Measurements from ENCODE around the gene TXNRD2.

DNA sequence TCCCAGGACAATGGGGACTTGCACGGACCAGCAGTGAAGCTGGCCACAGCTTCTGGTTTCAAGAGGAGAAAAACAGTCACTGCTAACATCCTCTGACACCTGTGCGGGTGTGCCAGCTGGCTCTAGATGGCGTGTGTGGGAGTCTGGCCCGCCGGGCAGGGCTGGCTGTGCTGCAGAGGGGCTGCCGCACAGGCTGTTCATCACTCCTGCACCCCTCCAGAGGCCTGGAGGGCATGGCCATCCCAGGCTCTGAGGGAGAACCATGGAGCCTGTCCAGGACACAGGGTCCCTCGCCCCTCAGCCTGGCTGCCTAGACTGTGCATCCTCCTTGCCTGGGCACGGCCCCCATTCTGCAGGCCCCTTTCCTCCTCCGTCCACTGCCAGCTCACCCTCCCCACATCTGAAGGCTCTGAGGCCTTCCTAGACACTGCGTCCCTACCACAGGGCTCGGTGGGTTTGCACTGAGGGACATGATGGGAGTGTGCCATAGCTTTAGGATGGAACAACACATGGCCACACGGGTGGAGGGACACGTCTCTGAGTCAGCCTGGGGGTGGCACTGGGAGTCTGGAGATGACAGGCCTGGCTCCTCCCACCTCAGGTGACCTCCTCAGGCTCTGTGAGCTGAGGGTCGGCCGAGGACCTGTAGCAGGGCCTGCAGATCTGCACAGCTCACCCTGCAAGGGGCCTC is 44.8 kb downstream of the TXNRD2 start:
- TF ChIP-seq EZH2phosphoT487 (IDR thresholded peaks at IDR 0.05): no peak
- TF ChIP-seq, protein P1, sequence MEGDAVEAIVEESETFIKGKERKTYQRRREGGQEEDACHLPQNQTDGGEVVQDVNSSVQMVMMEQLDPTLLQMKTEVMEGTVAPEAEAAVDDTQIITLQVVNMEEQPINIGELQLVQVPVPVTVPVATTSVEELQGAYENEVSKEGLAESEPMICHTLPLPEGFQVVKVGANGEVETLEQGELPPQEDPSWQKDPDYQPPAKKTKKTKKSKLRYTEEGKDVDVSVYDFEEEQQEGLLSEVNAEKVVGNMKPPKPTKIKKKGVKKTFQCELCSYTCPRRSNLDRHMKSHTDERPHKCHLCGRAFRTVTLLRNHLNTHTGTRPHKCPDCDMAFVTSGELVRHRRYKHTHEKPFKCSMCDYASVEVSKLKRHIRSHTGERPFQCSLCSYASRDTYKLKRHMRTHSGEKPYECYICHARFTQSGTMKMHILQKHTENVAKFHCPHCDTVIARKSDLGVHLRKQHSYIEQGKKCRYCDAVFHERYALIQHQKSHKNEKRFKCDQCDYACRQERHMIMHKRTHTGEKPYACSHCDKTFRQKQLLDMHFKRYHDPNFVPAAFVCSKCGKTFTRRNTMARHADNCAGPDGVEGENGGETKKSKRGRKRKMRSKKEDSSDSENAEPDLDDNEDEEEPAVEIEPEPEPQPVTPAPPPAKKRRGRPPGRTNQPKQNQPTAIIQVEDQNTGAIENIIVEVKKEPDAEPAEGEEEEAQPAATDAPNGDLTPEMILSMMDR (IDR thresholded peaks at IDR 0.05): no peak
- TF ChIP-seq EZH2 (IDR thresholded peaks at IDR 0.05): no peak
